MM.1S (cell line): Measurements from ENCODE around the gene PDE1C.

ENCODE experiments used
- DNase-seq: peaks from one replicate; pipeline ENCODE4 v3.0.0-alpha.2; 2015
- H2AFZ ChIP-seq: fragments of 300-600 bp; sonication (generic); 2 replicates; pipeline ENCODE4 v1.6.0; 2016; ENCODE audit warnings: antibody characterized with exemption, low read length
- H3F3A ChIP-seq: fragments of 300-600 bp; sonication (generic); 2 replicates; pipeline ENCODE4 v1.6.1; 2016; ENCODE audit warnings: mild to moderate bottlenecking, antibody characterized with exemption, low read length, moderate library complexity, mixed read lengths; ENCODE audit not compliant: insufficient read depth
- H3K27ac ChIP-seq: fragments of 300-600 bp; sonication (generic); 2 replicates; pipeline ENCODE4 v1.5.1; 2016; ENCODE audit warnings: mild to moderate bottlenecking, low read length
- H3K27me3 ChIP-seq: fragments of 300-600 bp; sonication (generic); replicated peaks from 2 replicates; pipeline ENCODE4 v1.6.0; 2016; ENCODE audit warnings: low read length; ENCODE audit not compliant: insufficient read depth
- H3K36me3 ChIP-seq: fragments of 300-600 bp; sonication (generic); replicated peaks from 2 replicates; pipeline ENCODE4 v1.6.1; 2016; ENCODE audit warnings: mild to moderate bottlenecking, low read length, mixed read lengths; ENCODE audit not compliant: insufficient read depth
- H3K4me1 ChIP-seq: fragments of 300-600 bp; sonication (generic); 2 replicates; pipeline ENCODE4 v1.6.1; 2016; ENCODE audit warnings: low read length, mixed read lengths
- H3K4me2 ChIP-seq: fragments of 300-600 bp; sonication (generic); 2 replicates; pipeline ENCODE4 v1.6.0; 2016; ENCODE audit warnings: low read depth, low read length
- H3K4me3 ChIP-seq: fragments of 300-600 bp; sonication (generic); 2 replicates; pipeline ENCODE4 v1.5.1; 2016; ENCODE audit warnings: low read length, mixed read lengths
- H3K79me2 ChIP-seq: fragments of 300-600 bp; sonication (generic); 2 replicates; pipeline ENCODE4 v1.6.1; 2016; ENCODE audit warnings: mixed run types, low read length, mixed read lengths
- H3K9ac ChIP-seq: fragments of 300-600 bp; sonication (generic); 2 replicates; pipeline ENCODE4 v1.6.1; 2016; ENCODE audit warnings: low read length, mixed read lengths
- H3K9me2 ChIP-seq: fragments of 300-600 bp; sonication (generic); replicated peaks from 2 replicates; pipeline ENCODE4 v1.6.1; 2016; ENCODE audit warnings: mild to moderate bottlenecking, low read length, mixed read lengths; ENCODE audit not compliant: insufficient read depth
- H3K9me3 ChIP-seq: fragments of 300-600 bp; sonication (generic); replicated peaks from 2 replicates; pipeline ENCODE4 v1.6.1; 2016; ENCODE audit warnings: mild to moderate bottlenecking, low read length, mixed read lengths; ENCODE audit not compliant: insufficient read depth
- H4K20me1 ChIP-seq: fragments of 300-600 bp; sonication (generic); 2 replicates; pipeline ENCODE4 v1.6.1; 2016; ENCODE audit warnings: mild to moderate bottlenecking, low read length, moderate library complexity, mixed read lengths; ENCODE audit not compliant: insufficient read depth
- CTCF ChIP-seq: fragments of 300-600 bp; sonication (generic); IDR thresholded peaks from 2 replicates; pipeline ENCODE4 v1.5.1; 2016; ENCODE audit warnings: antibody characterized with exemption, low read length, mixed read lengths
- EZH2 ChIP-seq: fragments of 300-600 bp; sonication (generic); optimal IDR thresholded peaks from 2 replicates; pipeline ENCODE3; 2017; ENCODE audit warnings: low read depth, mild to moderate bottlenecking, antibody characterized with exemption, low read length, mixed read lengths
- EZH2phosphoT487 ChIP-seq: fragments of 300-600 bp; sonication (generic); IDR thresholded peaks from 2 replicates; pipeline ENCODE4 v1.6.1; 2018; ENCODE audit warnings: antibody characterized with exemption, low read length

Gene PDE1C

DNA sequence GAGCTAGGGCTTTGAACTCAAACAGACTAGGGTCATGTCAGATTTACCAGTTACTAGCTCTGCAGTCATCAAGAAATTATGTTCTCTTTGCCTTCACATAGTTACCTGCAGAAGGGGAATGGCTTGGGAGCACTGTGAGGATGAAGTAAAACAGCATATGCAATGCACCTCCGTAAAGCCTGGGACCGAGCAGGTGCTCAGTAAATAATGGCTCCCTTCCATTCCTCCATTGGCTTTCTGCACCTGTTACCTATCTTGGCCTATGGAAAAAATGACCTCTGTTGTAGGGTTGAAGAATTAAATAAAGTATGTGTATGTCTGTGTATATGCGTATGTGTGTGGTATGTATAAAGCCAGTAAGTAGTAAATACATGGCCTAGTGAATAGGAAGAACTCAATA is 78.8 kb downstream of the PDE1C start:
- Histone ChIP-seq H3K36me3 (no peaks in the 10 kb centered on the region), H3K4me3 (no peak overlapping the region), H3K4me1 (no peaks in the 10 kb centered on the region), H3K9me2 (no peaks in the 10 kb centered on the region), H3K79me2 (no peaks in the 10 kb centered on the region), H3K9me3 (no peaks in the 10 kb centered on the region), H3K27ac (no peak overlapping the region), H2AFZ (no peak overlapping the region), H3K4me2 (no peak overlapping the region), H3K9ac (no peak overlapping the region), H4K20me1 (no peaks in the 10 kb centered on the region), H3F3A (no peaks in the 10 kb centered on the region), H3K27me3 (no peaks in the 10 kb centered on the region)
- TF ChIP-seq EZH2 (no peak), CTCF (no peak), EZH2phosphoT487 (no peak)
- DNase-seq, result no peak

- no peaks in the 10 kb centered on the region for H3K36me3 ChIP-seq
- H3K4me2 ChIP-seq, result no peak overlapping the region
- no peak overlapping the region for H2AFZ ChIP-seq
- no peaks in the 10 kb centered on the region for H4K20me1 ChIP-seq
- no peak overlapping the region for H3K27ac ChIP-seq
- H3K9ac ChIP-seq, result no peak overlapping the region
- no peaks in the 10 kb centered on the region for H3K4me1 ChIP-seq
- no peaks in the 10 kb centered on the region for H3K9me2 ChIP-seq
- no peaks in the 10 kb centered on the region for H3F3A ChIP-seq
- TF ChIP-seq EZH2phosphoT487, result no peak
- TF ChIP-seq CTCF, result no peak
- TF ChIP-seq EZH2, result no peak
- DNase-seq, result no peak
- H3K4me3 ChIP-seq, result no peak overlapping the region
- H3K27me3 ChIP-seq, result no peaks in the 10 kb centered on the region
- H3K9me3 ChIP-seq, result no peaks in the 10 kb centered on the region
- H3K79me2 ChIP-seq, result no peaks in the 10 kb centered on the region
These were observed 83.2 kb downstream of the PDE1C start for GRCh38 chr7:31986878-31987518.

DNA sequence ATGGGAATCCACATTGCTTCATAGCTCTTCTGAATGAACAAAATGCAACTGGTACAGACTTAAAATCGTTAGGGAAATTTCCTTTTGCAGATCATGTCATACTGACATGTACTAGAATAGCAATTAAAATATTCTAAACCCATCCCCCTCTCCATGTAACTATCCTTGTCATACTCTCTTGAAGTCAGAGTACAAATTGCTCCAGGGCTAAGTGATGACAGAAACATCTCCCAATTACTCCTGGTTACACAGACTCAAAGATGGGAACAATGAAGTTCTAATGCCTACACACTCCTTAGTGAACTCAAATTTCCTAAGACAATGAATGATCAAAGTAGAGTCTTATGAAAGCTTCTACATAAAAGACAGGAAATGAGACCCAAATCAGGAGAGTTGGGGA is 87.2 kb downstream of the PDE1C start:
- Histone ChIP-seq H2AFZ (no peak overlapping the region), H3F3A (no peaks in the 10 kb centered on the region), H3K27me3 (no peaks in the 10 kb centered on the region), H3K9me2 (no peaks in the 10 kb centered on the region), H3K4me3 (no peak overlapping the region), H3K4me2 (no peak overlapping the region), H3K9me3 (no peaks in the 10 kb centered on the region), H3K79me2 (no peaks in the 10 kb centered on the region), H3K9ac (no peak overlapping the region), H3K36me3 (no peaks in the 10 kb centered on the region), H4K20me1 (no peaks in the 10 kb centered on the region), H3K4me1 (no peaks in the 10 kb centered on the region), H3K27ac (no peak overlapping the region)
- DNase-seq, result no peak
- TF ChIP-seq CTCF, result no peak
- no peak for TF ChIP-seq EZH2
- TF ChIP-seq EZH2phosphoT487, result no peak
